HG03575 (cell line): ENCODE data around the gene ATIC.
"Not testable (repeated sequence)": the region's sequence is repeated elsewhere in the genome, so short reads cannot be mapped to it uniquely, and the experiment has no call there.

Experiments
- ATAC-seq: cut with Tn5 transposase; IDR thresholded peaks from one replicate; pipeline ENCODE4 v1.9.1; 2021; ENCODE audit not compliant: unreplicated experiment, insufficient number of reproducible peaks, low FRiP score; ENCODE audit errors: extremely low read depth

ATIC gene

DNA sequence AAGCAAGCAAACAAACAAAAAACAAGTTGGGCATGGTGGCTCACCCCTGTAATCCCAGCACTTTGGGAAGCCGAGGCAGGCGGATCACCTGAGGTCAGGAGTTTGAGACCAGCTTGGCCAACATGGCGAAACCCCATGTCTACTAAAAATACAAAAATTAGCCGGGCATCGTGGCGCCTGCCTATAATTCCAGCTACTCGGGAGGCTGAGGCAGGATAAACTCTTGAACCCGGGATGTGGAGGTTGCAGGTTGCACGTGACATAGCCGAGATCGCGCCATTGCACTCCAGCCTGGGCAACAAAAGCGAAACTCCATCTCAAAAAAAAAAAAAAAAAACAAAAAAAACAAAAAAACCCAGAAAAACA is 617 bp upstream of the ATIC start:
- ATAC-seq, result not testable (repeated sequence)

DNA sequence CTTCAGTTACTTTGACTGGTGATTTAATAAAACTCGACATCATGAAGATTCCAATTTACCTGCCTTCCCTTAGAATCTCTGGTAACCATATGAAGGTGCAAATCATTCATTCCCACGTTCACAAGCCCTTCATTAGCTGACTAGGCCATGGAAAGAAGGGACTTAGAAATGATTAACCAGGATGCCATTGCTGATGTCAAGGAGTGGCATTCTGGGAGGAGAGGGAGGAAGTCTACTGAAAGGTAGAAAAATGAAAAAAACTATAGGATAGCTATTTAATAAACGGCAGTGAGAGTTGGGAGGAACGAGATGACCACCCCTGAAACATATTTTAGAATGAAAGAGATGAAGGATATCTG is 1.4 kb downstream of the ATIC start:
- no peak for ATAC-seq

DNA sequence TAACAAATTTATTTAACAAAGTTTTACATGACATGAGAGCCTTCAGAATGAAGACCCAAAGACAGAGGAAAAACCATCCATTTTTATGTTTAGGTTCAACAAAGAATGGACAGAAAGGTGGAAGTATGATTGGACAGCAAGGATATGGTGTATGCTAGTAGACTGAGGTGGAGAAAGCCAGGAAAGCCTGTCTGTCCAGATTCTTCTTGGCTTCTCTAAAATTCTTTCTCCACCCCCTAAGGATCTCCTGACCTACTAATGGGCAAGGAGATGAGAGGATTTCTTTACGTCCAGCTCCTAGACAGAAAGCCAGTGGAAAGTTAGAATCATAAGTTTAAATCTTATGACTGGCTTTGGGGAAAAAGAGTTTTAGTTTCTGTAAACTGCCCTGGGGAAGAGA is 3.0 kb downstream of the ATIC start:
- no peak for ATAC-seq

DNA sequence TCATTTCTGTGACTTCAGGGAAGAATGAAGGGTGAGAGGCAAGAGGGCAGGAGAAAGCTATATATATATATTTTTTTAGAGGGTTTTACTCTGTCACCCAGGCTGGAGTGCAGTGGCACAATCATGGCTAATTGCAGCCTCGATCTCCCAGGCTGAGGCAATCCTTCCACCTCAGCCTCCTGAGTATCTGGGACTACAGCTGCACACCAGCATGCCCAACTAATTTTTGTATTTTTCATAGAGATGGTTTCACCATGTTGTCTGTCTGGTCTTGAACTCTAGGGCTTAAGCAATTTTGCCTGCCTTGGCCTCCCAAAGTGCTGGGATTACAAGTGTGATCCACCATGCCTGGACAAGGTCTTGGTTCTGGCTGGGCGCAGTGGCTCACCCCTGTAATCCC is 3.4 kb downstream of the ATIC start:
- no peak for ATAC-seq

DNA sequence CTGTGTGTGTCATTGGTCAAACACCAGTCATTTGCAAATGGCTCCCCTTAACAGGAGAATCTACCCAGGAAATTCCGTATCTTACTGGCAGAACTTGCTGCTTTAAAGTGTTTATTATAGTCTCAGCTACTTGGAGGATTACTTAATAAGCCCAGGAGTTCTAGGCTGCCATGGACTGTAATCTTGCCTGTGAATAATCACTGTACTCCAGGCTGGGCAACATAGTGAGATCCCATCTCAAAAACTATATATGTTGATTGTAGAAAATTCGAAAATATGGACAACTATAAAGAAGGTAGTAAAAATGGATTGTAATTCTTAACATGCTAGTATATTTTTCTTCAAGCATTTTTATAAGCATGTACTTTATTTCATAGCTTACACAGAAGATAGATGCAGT is 4.5 kb downstream of the ATIC start:
- ATAC-seq, result no peak

DNA sequence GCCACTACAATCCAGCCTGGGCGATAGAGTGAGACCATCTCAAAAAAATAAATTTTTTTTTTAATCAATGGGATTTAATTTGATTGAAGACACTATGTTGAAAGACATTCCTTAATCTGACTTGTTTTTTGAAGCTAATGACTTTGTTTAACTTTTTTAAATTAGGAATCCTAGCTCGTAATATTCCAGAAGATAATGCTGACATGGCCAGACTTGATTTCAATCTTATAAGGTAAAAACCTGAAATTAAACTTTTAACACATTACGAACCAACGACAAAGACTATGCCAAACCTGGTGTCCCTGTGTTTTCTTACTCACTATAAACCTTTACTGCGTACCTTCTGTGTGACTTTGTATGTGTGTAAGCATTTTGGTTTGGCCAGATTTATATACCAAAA is 7.6 kb downstream of the ATIC start:
- no peak for ATAC-seq

DNA sequence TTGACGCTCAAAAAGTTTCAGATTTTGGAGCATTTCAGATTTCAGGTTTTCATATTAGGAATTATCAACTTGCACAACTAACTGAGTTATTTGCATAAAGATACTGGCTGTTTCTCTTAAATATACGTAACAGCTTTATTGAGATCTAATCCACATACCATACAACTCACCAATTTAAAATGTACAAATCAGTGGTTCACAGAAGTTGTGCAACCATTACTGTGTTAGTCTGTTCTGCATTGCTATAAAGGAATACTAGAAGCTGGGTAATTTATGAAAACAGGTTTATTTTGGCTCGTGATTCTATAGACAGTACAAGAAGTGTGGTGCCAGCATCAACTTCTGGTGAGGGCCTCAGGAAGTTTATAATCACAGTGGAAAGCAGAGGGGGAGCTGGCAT is 8.2 kb downstream of the ATIC start:
- ATAC-seq, result no peak

DNA sequence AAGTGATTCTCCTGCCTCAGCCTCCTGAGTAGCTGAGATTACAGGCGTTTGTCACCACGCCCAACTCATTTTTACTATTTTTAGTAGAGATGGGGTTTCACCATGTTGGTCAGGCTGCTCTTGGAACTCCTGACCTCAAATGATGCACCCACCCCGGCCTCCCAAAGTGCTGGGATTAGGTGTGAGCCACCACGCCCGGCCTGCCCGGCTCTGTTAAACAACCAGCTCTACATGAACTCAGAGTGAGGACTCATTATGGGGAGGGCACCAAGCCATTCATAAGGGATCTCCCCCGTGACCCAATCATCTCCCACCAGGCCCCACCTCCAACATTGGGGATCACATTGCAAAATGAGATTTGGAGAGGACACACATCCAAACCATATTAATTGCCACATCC is 8.8 kb downstream of the ATIC start:
- ATAC-seq, result no peak

DNA sequence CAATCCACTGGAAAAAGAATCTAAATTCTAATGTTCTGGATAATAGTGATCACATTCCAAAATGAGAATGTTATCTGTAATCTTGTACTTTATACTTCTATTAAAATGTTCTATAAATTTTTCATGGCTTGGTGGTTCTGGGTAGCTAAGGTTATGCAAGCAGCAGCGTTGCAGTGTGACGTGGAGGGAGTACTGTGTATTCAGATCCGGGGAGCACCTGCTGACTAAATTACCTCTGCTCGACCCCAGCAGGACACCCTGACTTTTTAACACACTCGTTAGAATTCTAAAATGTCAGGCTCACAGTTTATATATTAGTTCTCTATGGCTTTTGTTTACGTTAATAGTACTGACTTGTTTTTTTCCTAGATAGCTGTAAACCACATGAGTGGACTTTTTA is 13.0 kb downstream of the ATIC start:
- ATAC-seq, result no peak

DNA sequence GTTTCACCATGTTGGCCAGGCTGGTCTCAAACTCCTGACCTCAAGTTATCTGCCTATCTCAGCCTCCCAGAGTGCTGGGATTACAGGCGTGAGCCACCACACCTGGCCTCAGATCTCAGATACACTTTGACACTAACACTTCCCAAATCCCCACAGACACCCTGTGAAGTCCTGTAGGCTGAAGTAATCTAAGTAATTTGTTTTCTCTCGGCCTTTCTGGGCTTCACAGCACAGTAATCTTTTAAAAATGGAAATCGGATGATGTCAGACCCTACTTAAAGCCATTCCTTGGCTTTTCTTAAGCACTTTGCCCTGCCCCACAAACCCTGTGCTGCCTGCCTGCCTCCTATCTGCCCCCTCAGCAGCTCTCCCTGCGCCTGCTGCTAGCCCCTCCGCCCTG is 16.2 kb downstream of the ATIC start:
- no peak for ATAC-seq

DNA sequence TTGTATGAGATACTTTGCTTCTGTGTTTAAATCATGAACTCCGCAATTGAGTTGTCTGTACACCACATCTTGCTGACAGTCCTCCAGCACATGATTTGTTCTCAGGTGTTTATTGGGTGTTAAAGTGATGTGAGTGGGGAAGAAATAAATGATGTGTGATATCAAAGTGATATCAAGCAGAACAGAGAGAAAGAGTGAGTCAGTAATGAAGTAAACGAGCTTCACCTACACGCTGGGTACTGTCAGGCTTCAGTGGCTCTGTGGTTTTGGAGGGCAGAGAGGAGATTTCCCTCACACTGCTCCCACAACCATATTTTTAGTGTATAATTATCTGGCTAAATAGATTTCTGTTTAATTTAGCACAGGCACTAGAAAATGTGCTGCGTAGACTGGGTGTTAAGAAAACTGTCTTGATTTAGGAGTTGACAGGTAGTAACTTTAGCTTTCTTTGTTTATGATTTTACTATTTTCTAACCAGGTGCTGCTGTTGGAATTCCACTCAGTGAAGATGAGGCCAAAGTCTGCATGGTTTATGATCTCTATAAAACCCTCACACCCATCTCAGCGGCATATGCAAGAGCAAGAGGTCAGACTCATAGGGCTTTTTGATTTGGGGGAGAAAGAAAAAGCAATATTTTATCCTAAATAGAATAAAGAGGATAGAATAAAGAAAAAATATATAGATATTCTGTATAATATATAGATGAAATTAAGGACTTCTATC is 21.2 kb downstream of the ATIC start:
- peak; percentile 57 for ATAC-seq

DNA sequence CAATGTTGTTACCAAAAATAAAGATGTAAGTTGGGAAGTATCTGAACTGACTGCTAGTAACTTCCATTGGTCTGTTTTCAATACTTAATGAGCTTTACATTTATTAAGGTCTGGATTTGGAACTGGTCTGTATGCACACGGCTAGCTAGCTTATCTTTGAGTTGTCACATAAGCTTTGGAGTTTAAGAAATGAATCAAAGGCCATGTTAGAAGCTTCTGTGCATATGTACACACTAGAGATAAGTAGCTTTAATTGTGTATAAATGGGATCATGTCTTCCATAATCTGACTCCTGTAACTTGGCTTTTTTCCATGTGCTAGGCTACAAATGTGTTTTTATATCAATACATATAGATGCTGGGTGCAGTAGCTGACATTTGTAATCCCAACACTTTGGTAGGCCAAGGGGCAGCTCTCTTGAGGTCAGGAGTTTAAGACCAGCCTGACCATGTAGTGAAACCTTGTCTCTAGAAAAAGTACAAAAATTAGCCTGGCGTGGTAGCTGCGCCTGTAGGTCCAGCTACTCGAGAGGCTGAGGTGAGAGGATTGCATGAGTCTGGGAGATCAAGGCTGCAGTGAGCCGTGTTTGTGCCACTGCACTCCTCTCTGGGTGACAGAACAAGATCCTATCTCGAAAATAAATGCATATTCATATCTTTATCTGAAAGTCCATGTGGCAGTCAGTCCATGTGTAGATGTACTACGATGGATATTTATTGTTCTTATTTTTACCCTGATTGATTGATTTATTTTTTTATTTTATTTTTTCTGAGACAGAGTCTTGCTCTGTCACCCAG is 27.2 kb downstream of the ATIC start:
- no peak for ATAC-seq

DNA sequence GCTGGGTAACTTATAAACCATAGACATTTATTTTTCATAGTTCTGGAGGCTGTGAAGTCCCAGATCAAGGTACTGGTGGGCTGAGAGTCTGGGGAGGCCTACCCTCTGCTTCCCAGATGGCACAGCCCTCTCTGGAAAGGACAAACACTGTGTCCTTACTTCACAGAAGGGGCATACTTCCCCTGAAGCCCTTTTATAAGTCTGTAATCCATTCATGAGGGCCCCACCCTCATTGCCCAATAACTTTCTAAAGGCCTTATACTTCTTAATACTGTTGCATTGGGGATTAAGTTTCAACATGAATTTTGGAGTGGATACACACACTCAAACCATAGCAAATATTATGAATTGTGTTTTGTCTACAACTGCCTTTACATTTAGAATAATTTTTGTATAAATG is 36.0 kb downstream of the ATIC start:
- ATAC-seq, result no peak

DNA sequence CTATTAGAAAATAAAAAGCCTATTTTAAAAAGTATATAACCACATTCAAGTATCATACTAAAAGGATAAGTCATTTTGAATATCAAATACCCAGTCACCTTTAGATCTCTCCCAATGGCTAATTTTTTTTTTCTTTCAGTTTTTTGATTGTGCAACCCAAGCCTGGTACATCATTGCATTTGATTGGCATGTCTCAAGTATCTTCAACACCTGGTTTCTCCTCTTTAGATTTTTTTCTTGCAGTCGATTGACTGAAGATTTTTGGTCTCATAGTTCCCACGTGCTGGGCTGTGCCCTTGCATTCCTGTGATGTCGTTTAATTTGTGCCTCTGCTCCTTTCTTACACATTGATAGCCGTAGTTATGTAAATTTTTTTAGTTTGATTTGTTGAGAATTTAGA is 40.7 kb downstream of the ATIC start:
- no peak for ATAC-seq

DNA sequence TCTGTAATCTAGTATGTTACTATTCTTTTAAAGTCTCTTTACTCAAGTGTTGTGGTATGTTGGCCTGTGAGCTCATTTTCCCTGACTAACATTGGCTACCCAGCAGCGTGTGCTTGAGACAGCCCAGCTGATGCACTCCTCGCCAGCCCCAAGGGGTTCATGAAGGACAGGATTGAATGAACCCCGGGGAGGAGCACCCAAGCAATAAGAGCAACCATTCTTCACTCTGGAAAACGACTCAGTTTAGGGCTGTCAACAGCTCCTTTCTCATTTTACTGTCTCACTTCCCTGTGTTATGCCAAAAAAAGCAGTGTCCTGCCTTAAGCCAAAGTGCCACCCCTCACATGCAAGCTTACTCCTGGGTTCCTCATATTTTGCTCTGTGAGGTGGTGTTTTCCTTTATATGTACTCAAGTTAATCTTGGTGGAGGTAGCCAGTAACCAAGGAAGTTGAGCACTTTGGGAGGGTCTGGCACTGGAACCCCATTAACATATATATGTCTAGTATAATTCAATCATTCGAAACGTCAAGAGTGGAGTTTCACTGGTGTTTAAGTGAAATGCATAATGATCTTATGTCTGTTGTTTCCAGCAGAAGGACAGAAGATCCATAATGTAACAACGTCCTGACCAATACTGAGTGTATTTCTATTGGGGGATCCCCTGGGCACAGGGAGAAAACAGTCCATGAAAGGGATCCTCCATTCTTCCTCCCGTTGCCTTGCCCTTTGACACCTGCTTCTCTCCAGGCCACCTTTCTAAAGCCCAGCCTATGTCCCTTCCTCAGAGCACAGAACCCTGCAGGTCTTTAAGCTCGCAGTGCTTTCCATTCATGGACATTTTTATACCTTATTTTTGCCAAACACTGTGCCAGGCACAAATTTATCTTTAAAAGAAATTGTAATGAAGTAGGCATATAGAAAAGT is 43.2 kb downstream of the ATIC start:
- no peak for ATAC-seq

DNA sequence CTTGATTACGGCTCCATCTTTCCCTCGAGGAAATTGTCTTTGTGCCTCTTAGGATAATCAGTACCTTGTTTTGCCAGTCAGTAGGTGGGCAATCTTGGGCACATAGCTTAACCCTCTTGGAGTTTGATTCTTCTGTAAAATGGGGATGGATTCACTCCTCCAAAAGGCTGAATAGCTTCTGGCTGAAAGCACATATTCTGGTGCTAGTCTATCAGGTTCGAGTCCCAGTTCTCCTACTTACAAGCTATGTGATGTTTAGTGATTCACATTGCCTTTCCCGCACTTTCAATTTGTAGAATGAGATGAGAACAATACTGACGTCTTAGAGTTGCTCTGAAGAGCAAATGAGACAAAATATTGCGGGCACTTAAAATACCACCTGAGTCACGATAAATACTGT is 43.9 kb downstream of the ATIC start:
- ATAC-seq, result no peak

DNA sequence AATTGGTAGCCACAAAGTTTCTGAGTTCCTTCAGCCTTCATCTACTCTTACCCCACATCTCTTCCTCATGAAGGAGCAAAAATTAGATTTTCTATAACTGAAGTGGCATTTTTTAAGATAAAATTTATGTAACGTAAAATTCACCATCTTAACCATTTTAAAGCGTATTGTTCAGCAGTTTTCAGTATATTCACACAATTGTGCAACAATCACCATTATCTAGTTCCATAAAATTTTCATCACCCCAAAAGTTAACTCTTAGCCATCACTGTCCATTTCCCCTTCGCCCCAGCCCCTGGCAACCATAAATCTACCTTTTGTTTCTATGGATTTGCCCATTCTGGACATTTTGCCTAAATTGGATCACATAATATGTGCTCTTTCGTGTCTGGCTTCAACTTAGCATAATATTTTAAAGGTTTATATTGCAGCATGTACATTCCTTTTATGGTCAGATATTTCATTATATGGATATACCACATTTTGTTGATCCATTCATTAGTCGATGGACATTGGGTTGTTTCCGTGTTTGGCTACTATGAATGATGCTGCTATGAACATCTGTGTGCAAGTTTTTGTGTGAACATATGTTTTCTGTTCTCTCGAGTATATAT is 44.6 kb downstream of the ATIC start:
- no peak for ATAC-seq

DNA sequence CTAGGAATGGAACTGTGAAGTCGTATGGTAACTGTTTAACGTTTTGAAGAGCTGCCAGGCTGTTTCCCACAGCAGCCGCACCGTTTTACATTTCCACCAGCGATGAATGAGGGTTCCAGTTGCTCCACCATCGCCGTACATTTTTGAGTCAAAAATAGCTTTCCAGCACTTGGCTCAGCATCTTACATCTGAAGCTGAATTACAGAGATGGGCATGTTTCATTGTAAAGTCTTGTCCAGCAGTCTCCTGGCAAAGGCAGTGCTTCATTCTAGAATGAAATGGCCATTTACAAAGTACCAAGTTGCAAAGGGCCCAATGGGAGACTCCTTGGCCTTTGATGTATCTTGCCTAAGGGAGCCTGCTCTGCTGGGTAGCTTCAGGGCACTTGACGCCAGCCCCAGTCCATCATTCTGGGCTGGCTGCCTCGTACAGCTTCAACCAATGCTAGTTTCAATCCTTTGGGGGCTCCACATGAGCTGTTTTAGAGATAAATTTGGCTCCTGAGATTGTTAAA is 45.1 kb downstream of the ATIC start:
- ATAC-seq, result no peak

DNA sequence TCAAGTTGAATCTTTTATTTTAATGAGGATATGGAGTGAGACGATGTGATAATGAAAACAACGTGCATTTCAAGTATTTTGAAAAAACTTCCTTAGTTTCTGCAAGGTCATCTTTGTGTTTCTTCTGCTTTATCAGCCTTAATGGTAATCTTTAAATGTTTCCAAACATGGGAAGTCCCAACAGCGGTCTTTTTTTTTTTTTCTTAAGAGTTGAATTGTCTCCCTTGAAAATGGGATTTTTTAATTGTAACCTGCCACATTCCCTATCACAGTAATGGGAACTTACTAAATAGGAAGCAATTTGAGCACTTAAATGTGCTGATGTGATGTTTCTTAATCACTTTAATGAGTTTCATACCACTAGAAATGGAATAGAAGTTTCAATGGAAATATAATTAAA is 45.8 kb downstream of the ATIC start:
- ATAC-seq, result no peak
